GM21447 (cell line): ENCODE measurements around the gene ASTN2.
"Not testable (repeated sequence)": the region's sequence is repeated elsewhere in the genome, so short reads cannot be mapped to it uniquely, and the experiment has no call there.

Source experiments
- ATAC-seq: cut with Tn5 transposase; IDR thresholded peaks from one replicate; pipeline ENCODE4 v1.9.1; 2021; ENCODE audit not compliant: unreplicated experiment

The ASTN2 gene

DNA sequence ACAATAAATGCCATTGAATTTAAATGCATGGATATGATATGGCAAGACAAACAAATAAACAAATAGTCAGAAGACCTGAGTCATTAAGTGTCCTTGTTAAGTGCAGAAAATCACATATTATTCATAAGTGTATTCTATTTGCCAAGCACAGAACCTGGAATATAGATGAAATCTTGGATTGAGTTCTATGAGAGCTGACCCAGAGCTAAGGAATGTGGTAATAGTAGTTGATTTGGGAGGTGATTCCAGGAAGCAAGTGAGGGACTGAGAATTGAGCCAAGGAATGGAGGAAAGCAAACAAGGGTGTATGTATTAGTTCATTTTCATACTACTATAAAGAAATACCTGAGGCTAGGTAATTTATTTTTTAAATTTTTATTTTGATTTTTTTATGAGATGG is 518.9 kb downstream of the ASTN2 start:
- no peak for ATAC-seq

- no peak for ATAC-seq
These were observed 523.4 kb downstream of the ASTN2 start for GRCh38 chr9:116891424-116891823.

- not testable (repeated sequence) for ATAC-seq
These were observed 526.4 kb downstream of the ASTN2 start for GRCh38 chr9:116888476-116888875.

DNA sequence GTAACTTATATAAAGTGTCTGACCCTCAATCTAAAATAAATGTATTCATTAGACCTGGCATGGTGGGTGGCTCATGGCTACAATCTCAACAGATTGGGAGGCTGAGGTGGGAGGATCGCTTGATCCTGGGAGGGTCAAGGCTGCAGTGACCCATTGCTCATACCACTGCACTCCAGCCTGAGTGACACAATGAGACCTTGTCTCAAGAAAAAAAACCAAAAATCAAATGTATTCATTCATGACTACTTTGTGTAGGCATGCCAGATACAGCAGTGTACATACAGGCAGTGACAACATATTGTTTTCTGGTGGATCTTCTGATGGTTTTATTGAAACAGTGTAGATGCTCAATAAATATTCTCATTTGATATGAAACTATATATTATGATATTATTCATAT is 526.8 kb downstream of the ASTN2 start:
- ATAC-seq = no peak

DNA sequence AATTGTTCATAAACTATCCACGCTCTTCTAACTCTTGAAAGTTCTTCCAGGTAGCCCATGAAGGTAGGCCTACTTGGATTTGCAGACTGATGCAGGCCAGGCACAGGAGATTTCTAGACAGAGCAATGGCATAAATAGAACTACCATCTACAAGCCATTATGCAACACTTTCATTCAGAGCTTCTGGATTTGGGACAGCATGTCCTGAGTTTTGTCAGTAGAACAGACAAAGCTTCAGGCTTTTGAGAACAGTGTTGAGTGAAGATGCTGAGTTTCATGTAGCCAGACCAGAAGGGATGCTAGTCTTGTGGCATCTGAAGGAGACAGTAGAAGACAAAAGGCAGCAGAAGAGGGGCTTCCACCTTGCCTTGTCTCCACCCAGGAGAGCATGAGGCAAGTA is 531.2 kb downstream of the ASTN2 start:
- ATAC-seq = no peak

GRCh38 chr9:116877072-116877471 is 537.8 kb downstream of the ASTN2 start:
- no peak for ATAC-seq

GRCh38 chr9:116875576-116875975 is 539.3 kb downstream of the ASTN2 start:
- no peak for ATAC-seq

- ATAC-seq = no peak
These were observed 540.6 kb downstream of the ASTN2 start for GRCh38 chr9:116873937-116874914.

- ATAC-seq = no peak
These were observed 541.4 kb downstream of the ASTN2 start for GRCh38 chr9:116873491-116873890.

GRCh38 chr9:116870566-116870965 is 544.3 kb downstream of the ASTN2 start:
- no peak for ATAC-seq

GRCh38 chr9:116868201-116868600 is 546.7 kb downstream of the ASTN2 start:
- no peak for ATAC-seq

GRCh38 chr9:116861321-116861720 is 553.5 kb downstream of the ASTN2 start:
- no peak for ATAC-seq

- no peak for ATAC-seq
These were observed 554.2 kb downstream of the ASTN2 start for GRCh38 chr9:116860509-116861120.

- no peak for ATAC-seq
These were observed 555.1 kb downstream of the ASTN2 start for GRCh38 chr9:116859763-116860162.

GRCh38 chr9:116857321-116857720 is 557.5 kb downstream of the ASTN2 start:
- no peak for ATAC-seq

DNA sequence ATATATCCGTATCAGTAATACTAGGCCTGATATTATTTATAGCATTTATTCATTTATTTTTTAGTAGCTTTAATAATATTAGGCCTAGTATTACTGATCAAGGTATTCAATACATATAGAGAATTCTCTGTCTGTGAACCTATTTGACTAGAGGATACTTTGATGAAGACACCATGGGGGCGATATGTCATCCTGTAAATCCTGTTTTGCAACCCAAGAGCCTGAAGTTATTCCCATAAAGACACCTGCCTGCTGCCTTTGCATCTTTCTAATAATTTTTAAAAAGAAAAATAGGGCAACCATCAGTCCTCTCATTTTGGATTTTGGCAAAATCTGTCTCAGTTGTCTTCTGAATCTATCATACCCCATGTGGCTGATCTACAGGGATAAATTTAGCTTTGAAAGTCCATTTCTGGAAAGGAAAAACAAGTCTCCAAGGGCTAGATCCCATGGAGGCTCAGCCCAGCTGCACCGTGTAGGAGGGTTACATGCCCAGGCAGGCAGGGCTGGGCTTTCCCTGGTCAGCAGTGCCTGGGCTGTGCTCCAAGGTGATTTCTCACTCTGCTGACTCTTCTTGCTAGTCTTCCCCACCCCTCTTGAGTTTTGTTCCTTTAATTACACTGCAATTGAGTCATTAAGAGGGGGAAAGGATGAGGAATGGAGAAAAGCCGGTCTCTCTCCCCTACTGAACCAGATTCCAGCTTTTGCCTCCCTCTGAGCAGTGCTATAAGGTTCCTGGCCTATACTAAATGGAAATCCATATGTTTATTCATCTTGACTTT is 558.8 kb downstream of the ASTN2 start:
- ATAC-seq = no peak

GRCh38 chr9:116849721-116850120 is 565.1 kb downstream of the ASTN2 start:
- ATAC-seq = no peak

- ATAC-seq = no peak
These were observed 570.2 kb downstream of the ASTN2 start for GRCh38 chr9:116844621-116845020.

DNA sequence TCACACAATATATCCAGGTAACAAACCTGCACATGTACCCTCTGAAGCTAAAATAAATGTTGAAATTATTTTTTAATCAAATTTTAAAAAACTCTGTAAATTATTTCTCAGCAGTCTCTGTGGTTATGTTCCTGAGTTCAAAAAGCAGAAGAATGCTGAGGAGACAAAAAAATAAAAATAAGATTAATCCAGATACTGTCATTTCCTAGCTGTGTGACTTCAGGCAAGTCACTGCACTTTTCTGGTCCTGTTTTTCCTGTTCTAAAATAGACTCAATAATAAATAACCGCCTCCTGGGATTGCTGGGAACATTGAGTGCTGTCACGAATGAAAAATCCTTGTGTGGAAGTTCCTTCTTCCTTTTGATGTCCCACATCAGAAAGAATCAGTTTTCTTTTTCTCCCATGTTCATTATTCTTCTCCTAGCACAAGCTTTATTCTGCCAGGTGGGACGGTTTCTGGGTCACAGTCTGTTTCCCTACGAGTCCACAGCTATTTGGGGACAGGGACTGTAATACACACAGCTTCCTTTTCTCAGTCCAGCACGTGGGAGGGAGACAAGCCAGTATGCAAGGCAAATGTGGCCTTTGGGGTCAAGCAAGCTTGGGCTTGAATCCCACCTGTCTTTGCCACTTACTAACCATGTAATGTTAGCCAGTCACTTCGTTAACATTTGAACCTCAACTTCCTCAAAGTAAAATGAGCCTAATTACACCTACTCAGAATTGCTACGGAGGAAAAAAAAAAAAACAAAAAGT is 570.8 kb downstream of the ASTN2 start:
- no peak for ATAC-seq

GRCh38 chr9:116842658-116843057 is 572.2 kb downstream of the ASTN2 start:
- no peak for ATAC-seq

DNA sequence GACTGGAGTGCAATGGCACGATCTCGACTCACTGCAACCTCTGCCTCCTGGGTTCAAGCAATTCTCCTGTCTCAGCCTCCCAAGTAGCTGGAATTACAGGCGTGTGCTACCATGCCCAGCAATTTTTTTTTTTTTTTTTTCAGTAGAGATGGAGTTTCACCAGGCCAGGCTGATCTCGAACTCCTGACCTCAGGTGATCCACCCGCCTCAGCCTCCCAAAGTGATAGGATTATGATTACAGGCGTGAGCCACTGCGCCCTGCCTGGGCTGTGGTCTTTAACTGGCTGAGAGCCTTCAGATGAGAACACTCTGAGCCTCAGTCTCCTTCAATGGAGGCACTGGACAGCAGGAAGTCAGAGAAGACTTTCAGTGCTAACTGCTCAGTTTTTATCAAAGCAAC is 576.4 kb downstream of the ASTN2 start:
- not testable (repeated sequence) for ATAC-seq
